GM21423 (cell line): ENCODE data around the gene KMT2C.

Source experiments
- ATAC-seq: cut with Tn5 transposase; IDR thresholded peaks from one replicate; pipeline ENCODE4 v1.9.1; 2021; ENCODE audit warnings: mild to moderate bottlenecking, moderate library complexity; ENCODE audit not compliant: unreplicated experiment

The KMT2C gene

GRCh38 chr7:152120210-152120609, 315.6 kb downstream of the KMT2C start:
- ATAC-seq: no peak

GRCh38 chr7:152117356-152117755, 318.4 kb downstream of the KMT2C start:
- ATAC-seq: no peak

DNA sequence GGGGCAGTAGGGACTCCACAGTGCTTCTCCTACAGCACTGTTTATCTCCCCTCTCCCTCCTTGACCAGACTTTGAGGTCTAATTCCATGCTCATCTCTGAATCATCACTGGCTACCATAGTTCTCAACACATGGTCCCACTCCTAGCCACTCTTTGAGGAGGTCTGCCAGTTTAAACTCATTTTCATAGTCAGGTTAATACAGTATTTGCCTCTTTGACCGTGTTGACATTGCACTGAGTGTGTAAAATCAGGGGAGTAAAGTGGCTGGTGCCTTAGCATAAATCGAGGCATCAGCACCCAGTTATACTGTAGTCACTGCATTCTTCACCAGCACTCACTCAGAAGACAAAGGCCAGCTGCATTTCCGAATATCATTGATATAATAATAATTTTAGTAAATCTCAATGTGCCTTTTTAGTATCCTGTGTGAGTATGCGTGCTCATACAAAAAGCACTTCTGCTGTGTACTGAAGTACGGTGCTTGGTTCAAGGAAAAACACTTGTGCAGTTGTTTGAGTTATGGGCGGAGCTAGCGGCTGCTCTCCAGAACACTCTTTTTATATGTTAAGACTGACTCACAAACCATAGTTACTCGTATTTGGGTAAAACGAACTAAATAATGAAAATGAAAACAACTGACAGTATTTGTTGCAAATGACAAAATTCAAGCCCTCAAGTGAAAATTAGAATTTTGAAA, 320.6 kb downstream of the KMT2C start:
- ATAC-seq: no peak

GRCh38 chr7:152112829-152113228, 323.0 kb downstream of the KMT2C start:
- ATAC-seq: no peak

DNA sequence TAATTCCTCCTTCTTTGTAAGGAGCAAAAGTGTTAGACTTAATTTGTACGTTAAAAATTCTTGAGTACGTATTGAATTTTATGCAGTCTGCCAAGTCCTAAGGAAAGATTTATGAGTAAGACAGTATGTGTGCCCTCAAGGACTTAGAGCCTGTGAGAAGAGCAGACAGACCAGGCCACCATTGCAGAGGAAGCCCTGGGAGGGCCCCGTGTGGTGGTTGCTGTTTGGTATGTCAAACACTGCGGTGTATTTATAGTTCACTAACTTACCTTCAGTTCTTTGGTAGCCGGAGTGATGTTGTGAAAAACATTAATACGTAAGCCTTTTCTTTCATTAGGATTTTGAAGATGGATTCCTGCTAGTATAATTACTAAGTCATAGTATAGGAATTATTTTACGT, 327.4 kb downstream of the KMT2C start:
- no peak for ATAC-seq

- ATAC-seq: no peak
Observed at GRCh38 chr7:152107945-152108344, 327.9 kb downstream of the KMT2C start.

DNA sequence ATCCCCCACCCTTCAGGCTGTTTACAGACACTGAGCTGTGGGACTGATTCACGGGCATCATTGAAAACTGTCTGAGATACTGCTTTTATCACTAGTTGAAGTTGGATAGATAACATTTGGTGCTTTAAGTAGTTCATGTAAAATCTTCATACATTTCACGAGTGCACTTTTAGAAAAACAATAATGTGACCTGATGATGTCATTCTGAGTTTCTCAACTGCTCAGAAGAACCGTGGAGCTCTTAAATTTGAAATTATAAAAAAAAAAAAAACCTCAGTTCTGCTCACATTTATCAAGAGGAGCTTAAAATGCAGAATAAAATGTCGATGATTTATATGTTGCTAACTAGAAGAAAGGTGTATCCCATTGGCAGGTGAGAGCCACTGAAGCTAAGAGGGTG, 328.8 kb downstream of the KMT2C start:
- ATAC-seq: no peak

- ATAC-seq: no peak
Observed at GRCh38 chr7:152105205-152105604, 330.6 kb downstream of the KMT2C start.

GRCh38 chr7:152103691-152104090, 332.1 kb downstream of the KMT2C start:
- ATAC-seq: no peak

DNA sequence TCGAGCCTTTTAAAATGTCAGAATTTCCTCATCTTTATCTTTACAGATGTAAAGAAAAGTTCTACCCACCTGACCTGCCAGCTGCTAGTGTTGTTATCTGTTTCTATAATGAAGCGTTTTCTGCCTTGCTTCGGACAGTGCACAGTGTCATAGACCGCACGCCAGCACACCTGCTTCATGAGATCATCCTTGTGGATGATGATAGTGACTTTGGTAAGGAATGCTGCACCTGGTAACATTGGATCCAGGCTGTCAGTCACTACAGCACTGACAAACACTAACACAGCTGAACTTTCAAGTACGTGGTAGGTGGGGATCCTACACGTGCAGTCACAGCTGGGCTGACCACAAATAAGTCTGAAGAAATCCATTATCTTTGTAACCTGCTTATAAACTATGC, 332.7 kb downstream of the KMT2C start:
- ATAC-seq: no peak

- no peak for ATAC-seq
Observed at GRCh38 chr7:152097330-152097729, 338.5 kb downstream of the KMT2C start.

GRCh38 chr7:152095771-152096170, 340.0 kb downstream of the KMT2C start:
- ATAC-seq: no peak

DNA sequence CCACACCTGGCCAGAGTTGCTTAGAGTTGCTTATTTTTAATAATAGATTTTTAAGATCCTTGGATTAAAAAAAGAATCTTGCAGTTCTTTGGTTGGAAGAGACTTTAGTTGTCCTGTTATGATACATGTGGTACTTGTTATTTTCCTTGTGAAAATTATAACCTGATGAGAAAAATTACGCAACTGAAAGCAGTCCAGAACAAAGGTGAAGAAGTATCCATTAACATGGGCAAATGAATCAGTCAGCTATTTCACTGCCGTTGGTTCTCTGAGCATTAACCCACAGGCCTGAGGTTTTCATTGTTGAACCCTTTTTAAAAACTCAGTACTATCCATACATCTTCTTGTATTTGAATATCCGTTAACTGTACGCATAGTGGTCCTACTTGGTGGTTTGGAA, 342.1 kb downstream of the KMT2C start:
- ATAC-seq: no peak

DNA sequence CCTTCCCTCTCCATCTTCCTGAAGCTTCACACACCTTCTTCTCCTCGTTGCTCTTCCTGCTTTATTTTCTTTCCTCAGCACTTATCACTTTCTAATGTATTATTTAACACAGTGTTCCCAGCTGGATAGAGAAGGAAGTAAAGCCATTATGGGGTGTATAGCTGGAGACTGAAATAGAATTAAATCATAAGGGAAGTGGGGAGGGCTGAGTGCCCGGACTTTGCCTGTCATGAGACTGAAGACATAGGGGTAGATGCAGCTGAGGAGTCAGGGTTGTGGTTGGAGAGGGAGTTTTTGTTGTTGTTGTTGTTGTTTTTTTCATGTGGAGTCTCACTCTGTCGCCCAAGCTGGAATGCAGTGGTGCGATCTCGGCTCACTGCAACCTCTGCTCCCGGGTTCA, 345.1 kb downstream of the KMT2C start:
- no peak for ATAC-seq

GRCh38 chr7:152089183-152089582, 346.6 kb downstream of the KMT2C start:
- ATAC-seq: no peak

DNA sequence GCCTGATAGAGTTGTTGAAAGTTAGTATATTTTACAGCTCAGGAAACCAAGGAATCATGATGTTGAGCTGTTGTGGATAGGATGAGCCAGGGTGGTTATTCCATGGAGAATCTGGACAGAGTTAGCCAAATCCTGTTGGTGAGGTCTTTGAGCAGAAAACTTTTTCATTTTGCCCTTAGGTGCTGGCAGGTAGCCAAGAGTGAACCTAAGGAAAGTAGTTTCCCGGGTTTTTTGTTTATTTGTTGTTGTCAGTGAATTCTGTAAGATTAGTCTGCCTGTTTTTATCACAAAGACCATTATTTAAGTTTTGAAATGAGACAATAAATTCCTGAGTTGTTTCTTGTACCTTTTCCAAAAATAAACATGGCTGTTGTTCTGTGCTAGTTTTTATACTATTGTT, 349.3 kb downstream of the KMT2C start:
- no peak for ATAC-seq

- no peak for ATAC-seq
Observed at GRCh38 chr7:152085131-152085530, 350.7 kb downstream of the KMT2C start.
